ENCODE results near the gene SH2D7.

Gene SH2D7

GRCh38 chr15:78104566-78105475 is 12.5 kb downstream of the SH2D7 start:
- DNase-seq = no peak

- no peak for DNase-seq
Measured at GRCh38 chr15:78105476-78106241, 13.3 kb downstream of the SH2D7 start.

DNA sequence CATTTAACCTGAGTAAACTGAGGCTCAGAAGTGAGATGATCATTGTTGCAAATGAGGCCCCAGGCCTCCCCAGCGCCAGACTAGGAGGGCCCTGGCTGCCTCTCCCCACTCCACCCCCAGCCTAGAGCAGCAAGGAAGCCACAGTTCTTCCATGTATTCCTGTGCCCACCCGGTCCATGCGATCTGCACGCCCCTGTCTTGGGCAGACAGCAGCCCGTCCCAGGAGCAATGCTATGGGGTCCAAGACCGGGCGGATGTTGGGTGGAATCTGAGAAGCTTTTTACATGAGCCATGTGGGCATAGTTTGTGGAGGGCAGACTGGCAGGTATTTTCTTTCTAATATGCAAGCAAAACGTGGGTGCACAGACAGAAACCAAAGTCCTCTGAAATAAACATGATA is 15.1 kb downstream of the SH2D7 start:
- DNase-seq = no peak

- peak; percentile 56 for DNase-seq
Measured at GRCh38 chr15:78108300-78109084, 16.1 kb downstream of the SH2D7 start.

DNA sequence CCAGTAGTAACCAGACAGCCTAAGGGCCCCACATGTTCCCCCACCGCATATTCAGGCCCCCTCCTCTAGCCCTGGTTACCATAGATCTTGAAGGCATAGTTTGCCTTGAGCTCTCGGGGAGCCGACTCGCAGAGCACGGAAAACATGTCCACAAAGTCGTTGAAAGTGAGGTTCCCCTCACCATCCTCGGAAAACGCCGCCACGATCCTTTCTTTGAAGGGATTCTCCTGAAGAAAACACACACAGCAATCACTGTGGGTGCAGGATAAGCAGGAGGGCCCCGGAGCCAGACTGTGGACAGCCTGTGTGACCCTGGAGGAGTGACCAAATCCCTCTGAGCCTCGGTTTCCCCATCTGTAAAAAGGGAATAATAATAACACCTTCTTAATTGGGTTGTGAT is 16.8 kb downstream of the SH2D7 start:
- no peak for DNase-seq

DNA sequence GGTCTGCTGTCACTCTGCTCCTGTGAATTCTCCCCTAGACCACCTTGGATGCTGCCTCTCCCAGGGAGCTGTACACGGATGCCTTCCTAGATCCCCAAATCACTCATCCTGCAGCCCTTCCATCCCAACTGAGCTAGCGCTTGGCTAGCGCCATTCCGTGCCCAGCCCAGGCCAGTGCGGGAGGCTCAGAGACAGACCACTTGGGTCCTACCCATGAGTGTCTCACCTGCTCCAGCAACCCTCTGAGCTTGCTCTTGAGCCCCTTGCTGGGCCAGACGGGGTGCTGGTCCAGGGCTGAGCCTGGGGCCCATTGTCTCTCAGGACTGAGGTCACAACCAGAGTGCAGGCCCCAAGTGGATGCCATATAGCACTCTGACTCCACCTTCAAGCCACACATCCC is 17.7 kb downstream of the SH2D7 start:
- no peak for DNase-seq

GRCh38 chr15:78110916-78111475 is 18.6 kb downstream of the SH2D7 start:
- no peak for DNase-seq

GRCh38 chr15:78111788-78112187 is 19.4 kb downstream of the SH2D7 start:
- no peak for DNase-seq

DNA sequence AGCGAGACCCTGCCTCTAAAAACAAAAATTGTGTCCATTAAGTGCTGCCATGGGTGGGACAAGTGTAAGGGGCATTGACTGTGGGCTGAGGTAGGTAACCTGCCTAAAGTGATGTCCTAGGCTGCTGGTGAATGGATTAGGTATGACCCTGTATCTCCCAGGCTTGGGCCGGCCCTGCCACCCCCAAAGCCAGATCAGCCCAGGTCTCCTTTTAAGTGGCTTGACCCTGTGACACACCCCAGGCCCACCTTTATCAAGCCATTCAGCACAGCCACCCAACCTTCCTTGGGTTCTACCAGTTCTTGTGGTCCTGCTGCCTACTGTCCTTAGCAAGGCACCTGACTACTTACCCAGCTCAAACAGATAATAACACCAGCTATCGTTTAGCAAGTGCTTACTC is 20.2 kb downstream of the SH2D7 start:
- DNase-seq = no peak

- no peak for DNase-seq
Measured at GRCh38 chr15:78120523-78120922, 28.2 kb downstream of the SH2D7 start.

- no peak for DNase-seq
Measured at GRCh38 chr15:78125267-78125666, 32.9 kb downstream of the SH2D7 start.

DNA sequence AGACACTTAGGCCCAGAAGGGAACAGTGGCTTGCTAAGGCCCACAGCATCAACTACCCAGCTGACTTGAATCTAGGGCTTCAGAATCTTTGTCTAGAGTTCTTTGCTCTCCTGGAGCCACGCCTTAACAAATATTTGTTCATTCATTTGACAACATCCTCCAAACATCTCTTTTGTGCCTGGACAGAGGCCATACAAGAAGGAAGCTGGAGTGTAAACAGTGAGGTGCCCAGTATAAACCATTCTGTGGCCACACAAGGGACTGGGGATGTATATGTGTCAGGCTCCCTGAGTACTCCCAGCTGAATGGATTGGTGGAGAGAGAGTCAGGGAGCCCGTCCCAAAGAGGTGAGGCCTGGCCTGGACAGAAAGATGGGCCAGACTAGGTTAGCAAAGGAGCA is 35.5 kb downstream of the SH2D7 start:
- DNase-seq = no peak

- DNase-seq = peak; percentile 55
Measured at GRCh38 chr15:78129077-78129750, 36.9 kb downstream of the SH2D7 start.

DNA sequence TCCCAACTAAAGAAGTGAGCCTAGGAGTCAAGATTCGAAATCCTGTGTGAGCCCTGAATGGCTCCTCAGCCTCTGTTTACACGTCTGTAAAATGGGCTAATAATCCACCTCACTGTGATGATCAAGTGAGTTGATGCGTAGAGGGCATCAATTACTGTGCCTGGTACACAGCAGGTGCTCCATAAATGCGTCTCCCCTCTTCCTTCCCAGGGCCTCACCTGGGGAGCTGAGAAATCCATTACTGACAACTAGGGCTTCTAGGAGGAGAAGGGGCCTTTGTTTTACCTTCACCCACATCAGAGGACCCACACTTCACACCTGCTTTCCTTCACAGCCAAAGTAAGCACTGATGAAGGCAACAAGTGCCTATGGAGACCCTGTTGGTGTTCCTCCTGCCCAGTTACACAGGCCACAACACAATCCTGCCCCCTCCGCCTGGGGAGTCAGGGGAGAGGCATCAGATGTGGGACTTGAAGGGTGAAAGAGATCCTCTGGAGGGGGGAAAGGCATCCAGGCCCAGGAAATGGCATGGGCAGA is 37.5 kb downstream of the SH2D7 start:
- DNase-seq = no peak

- no peak for DNase-seq
Measured at GRCh38 chr15:78130466-78131294, 38.3 kb downstream of the SH2D7 start.

GRCh38 chr15:78131295-78132061 is 39.1 kb downstream of the SH2D7 start, which contains the start of gene CIB2:
CIB2 (minus strand) TSS chr15:78131445; CDS start chr15:78131215, 230 bp downstream.
- DNase-seq = peak; percentile 45

GRCh38 chr15:78133801-78134200 is 41.4 kb downstream of the SH2D7 start:
- no peak for DNase-seq

DNA sequence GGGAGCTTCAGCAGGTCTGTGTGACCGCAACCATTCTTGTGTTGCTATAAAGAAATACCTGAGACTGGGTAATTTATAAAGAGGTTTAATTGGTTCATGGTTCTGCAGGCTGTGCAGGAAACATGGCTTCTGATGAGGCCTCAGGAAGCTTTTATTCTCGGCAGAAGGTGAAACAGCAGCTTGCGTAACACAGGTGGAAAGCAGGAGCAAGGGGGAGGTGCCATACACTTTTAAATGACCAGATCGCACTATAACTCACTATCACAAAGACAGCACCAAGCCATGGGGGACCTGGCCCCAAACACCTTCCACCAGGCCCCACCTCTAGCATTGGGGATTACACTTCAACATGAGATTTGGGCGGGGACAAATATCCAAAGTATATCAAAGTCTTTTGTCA is 47.2 kb downstream of the SH2D7 start:
- DNase-seq = no peak

GRCh38 chr15:78140292-78140691 is 47.9 kb downstream of the SH2D7 start:
- DNase-seq = no peak

DNA sequence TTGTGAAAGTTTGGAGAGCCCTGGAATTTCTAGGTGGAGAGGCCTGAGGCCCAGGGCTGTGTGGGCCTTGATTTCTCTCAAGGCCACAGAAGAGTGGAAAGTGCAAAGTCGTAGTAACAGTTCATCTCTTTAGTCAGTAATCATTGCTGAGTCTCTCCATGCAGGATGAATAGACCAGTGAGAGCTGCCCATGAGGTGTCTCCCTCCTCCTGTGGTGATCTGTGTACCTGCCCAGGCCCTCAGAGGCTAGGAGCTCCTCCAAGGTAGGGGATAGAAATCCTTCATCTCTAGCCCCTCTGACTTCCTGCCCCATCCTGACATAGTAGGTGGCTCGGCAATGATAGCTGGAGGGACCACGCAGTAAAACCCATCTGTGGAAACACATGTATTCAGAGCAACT is 50.0 kb downstream of the SH2D7 start:
- no peak for DNase-seq
